A549 (cell line): ENCODE data around the gene GLDC. TPM values are rescaled to one million over a fixed set of nuclear protein-coding genes. Genes with fewer than 3 reads are reported as not detected.

Experiments
- ATAC-seq, 2 experiments: fragments of 200-7000 bp in 1 of 2; fragments of >200 bp in 1 of 2; cut with Nextera tagmentation in 1 of 2; cut with Tn5 transposase in 1 of 2; 3 replicates each; pipeline versions ENCODE4 v1.8.0 to v1.9.1; 2018 to 2020; ENCODE audit warnings: mild to moderate bottlenecking in 1 of 2, moderate library complexity in 1 of 2
- CTCF ChIA-PET: fragments of 300-600 bp; sonication (Branson Sonifier 250); formaldehyde crosslinking; extraction: SDS; loops from one replicate; lab custom pipeline; 2021; ENCODE audit warnings: antibody characterized with exemption, inconsistent platforms; lab: Yijun Ruan, JAX
- POLR2A ChIA-PET: fragments of 350-600 bp; formaldehyde crosslinking; extraction: SDS; loops from one replicate; lab custom pipeline; 2021; ENCODE audit warnings: antibody characterized with exemption, inconsistent platforms; lab: Yijun Ruan, JAX
- DNase-seq, 2 experiments: peaks; one replicate each; pipeline versions ENCODE4 v3.0.0 to v3.0.0-alpha.2; 2011 to 2016; ENCODE audit warnings: low read depth in 1 of 2, low spot score in 1 of 2
- FAIRE-seq: peaks from 2 replicates; lab custom pipeline; 2011; peaks lifted over from hg19 to GRCh38; lab: Jason Lieb, UNC
- H3K27ac ChIP-seq, 2 experiments: fragments of >200 bp; sonication (Bioruptor Twin); formaldehyde crosslinking; 3 replicates each; pipeline ENCODE4 v1.5.1; 2016 to 2017
- H3K4me1 ChIP-seq: fragments of >200 bp; sonication (Bioruptor Twin); formaldehyde crosslinking; 3 replicates; pipeline ENCODE4 v1.6.1; 2016
- H3K4me2 ChIP-seq: fragments of >200 bp; sonication (Bioruptor Twin); formaldehyde crosslinking; 3 replicates; pipeline ENCODE4 v1.6.1; 2016
- H3K4me3 ChIP-seq: fragments of >200 bp; sonication (Bioruptor Twin); formaldehyde crosslinking; 3 replicates; pipeline ENCODE4 v1.5.1; 2016
- H3K9me3 ChIP-seq: fragments of >200 bp; sonication (Bioruptor Twin); formaldehyde crosslinking; 3 replicates; pipeline ENCODE4 v1.6.1; 2016
- CBX2 ChIP-seq: fragments of 200-600 bp; sonication (generic); IDR thresholded peaks from 2 replicates; pipeline ENCODE4 v1.6.1; 2016; ENCODE audit warnings: low read depth, mild to moderate bottlenecking, borderline replicate concordance
- FOSL2 ChIP-seq, 2 experiments: fragments of 450-650 bp in 1 of 2; fragments of >200 bp in 1 of 2; sonication (Bioruptor Twin) in 1 of 2; formaldehyde crosslinking; IDR thresholded peaks; 2 replicates each; pipeline versions ENCODE4 v1.5.0 to v1.6.1; 2016 to 2020; ENCODE audit warnings: mild to moderate bottlenecking in 1 of 2, moderate library complexity in 1 of 2
- FOXS1 ChIP-seq: fragments of 250-450 bp; sonication (Bioruptor Pico); IDR thresholded peaks from 2 replicates; pipeline ENCODE4 v1.5.0; 2020; ENCODE audit warnings: mild to moderate bottlenecking, moderate library complexity
- GATA3 ChIP-seq: IDR thresholded peaks from 2 replicates; pipeline ENCODE4 v1.6.1; 2012; ENCODE audit warnings: borderline replicate concordance
- HDAC2 ChIP-seq: fragments of 200-600 bp; sonication (generic); IDR thresholded peaks from 2 replicates; pipeline ENCODE4 v1.6.1; 2016
- HEYL ChIP-seq: fragments of 250-450 bp; sonication (Bioruptor Pico); IDR thresholded peaks from 2 replicates; pipeline ENCODE4 v1.8.0; 2021; ENCODE audit warnings: mild to moderate bottlenecking, moderate library complexity
- MYC ChIP-seq: IDR thresholded peaks from 2 replicates; pipeline ENCODE4 v1.6.1; 2012; ENCODE audit warnings: mild to moderate bottlenecking, inconsistent platforms, low read length, improper control_type of control experiment, borderline replicate concordance
- NR3C1 ChIP-seq: fragments of >200 bp; sonication (Bioruptor Twin); formaldehyde crosslinking; IDR thresholded peaks from 3 replicates; pipeline ENCODE4 v1.6.1; 2017
- PHF8 ChIP-seq: fragments of 200-600 bp; sonication (generic); IDR thresholded peaks from 2 replicates; pipeline ENCODE4 v1.6.1; 2016; ENCODE audit warnings: low read depth, mild to moderate bottlenecking, antibody characterized with exemption, moderate library complexity, borderline replicate concordance
- RCOR1 ChIP-seq: fragments of 150-350 bp; IDR thresholded peaks from 2 replicates; pipeline ENCODE4 v1.6.1; 2014; ENCODE audit warnings: antibody characterized with exemption, low read length, low read depth
- RFX5 ChIP-seq: fragments of 450-650 bp; IDR thresholded peaks from 2 replicates; pipeline ENCODE4 v1.7.1; 2014; ENCODE audit warnings: antibody characterized with exemption, mild to moderate bottlenecking, moderate library complexity
- SREBF2 ChIP-seq: fragments of 450-650 bp; IDR thresholded peaks from 2 replicates; pipeline ENCODE4 v1.6.1; 2014; ENCODE audit warnings: mild to moderate bottlenecking, moderate library complexity
- TP53 ChIP-seq: fragments of 250-450 bp; sonication (Bioruptor Pico); IDR thresholded peaks from 2 replicates; pipeline ENCODE4 v1.5.0; 2021; ENCODE audit warnings: mild to moderate bottlenecking, moderate library complexity
- ZC3H11A ChIP-seq: fragments of 450-650 bp; IDR thresholded peaks from 2 replicates; pipeline ENCODE4 v1.6.1; 2014; ENCODE audit warnings: antibody characterized with exemption, mild to moderate bottlenecking
- ZFP36 ChIP-seq: fragments of 450-650 bp; IDR thresholded peaks from 2 replicates; pipeline ENCODE4 v1.6.1; 2014; ENCODE audit warnings: borderline replicate concordance; ENCODE audit not compliant: partially characterized antibody
- ZSCAN20 ChIP-seq: fragments of 250-450 bp; sonication (Bioruptor Pico); IDR thresholded peaks from 2 replicates; pipeline ENCODE4 v1.8.0; 2022; ENCODE audit warnings: mild to moderate bottlenecking, moderate library complexity
- WGBS: methylation state at CpG from one replicate; pipeline ENCODE4 v1.1.6; 2017; ENCODE audit errors: missing lambda C conversion rate; 5-methylcytosine and 5-hydroxymethylcytosine counted together
- polyA plus RNA-seq, 4 experiments: library from polyadenylated mRNA; depleted of rRNA in 3 of 4; stranded (reverse); fragments of >200 nt; fragmentation: RNase III in 1 of 4; extraction: RNeasy Plus Mini Kit Qiagen cat#74134 plus additional on column Dnase treatment in 1 of 4; gene quantifications; 2 replicates in 3 of 4; 3 replicates in 1 of 4; pipeline ENCODE4 v1.2.3, GENCODE V29; 2011 to 2017
- TF ChIP-seq, protein P1 (sequence below): fragments of 450-650 bp; IDR thresholded peaks from 2 replicates; pipeline ENCODE4 v1.6.1; 2014; ENCODE audit warnings: antibody characterized with exemption
- TF ChIP-seq, protein P2 (sequence below): fragments of 200-600 bp; sonication (generic); IDR thresholded peaks from 2 replicates; pipeline ENCODE4 v1.6.1; 2016; ENCODE audit warnings: antibody characterized with exemption, mild to moderate bottlenecking, moderate library complexity
- TF ChIP-seq, protein P3 (sequence below): IDR thresholded peaks from 2 replicates; pipeline ENCODE4 v1.6.1; 2012; ENCODE audit warnings: low read depth, borderline replicate concordance
- TF ChIP-seq, protein P4 (sequence below): IDR thresholded peaks from 2 replicates; pipeline ENCODE4 v1.6.1; 2012
- TF ChIP-seq, protein P5 (sequence below): fragments of 250-450 bp; sonication (Bioruptor Pico); IDR thresholded peaks from 2 replicates; pipeline ENCODE4 v1.5.0; 2021; ENCODE audit warnings: mild to moderate bottlenecking, moderate library complexity, borderline replicate concordance

The GLDC gene
- polyA plus RNA-seq, 2 of the 4 experiments (the other 2 are of a cell fraction), result 16.7 to 18.8 TPM

DNA sequence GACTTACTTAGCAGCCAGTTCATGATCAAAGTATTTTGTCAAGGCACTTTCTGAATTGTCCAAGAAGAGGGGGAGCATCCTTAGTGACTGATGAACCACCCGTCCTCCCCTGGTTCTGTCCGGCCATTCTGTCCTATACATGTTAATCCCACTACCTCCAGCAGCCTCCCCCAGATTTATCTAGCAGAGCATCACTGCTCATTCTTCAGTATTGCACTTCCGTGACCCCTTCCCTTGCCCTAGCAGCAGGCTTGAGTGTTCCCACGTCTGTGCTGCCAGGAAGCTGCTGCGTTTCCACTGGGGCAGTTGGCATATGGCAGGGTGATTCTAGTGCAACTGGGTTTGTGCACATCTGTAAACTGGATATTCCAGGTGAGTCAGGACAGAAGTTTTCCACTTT lies 4.5 kb downstream of the GLDC start:
- TF ChIP-seq, protein P1, sequence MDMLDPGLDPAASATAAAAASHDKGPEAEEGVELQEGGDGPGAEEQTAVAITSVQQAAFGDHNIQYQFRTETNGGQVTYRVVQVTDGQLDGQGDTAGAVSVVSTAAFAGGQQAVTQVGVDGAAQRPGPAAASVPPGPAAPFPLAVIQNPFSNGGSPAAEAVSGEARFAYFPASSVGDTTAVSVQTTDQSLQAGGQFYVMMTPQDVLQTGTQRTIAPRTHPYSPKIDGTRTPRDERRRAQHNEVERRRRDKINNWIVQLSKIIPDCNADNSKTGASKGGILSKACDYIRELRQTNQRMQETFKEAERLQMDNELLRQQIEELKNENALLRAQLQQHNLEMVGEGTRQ, result no peak
- TF ChIP-seq ZC3H11A (no peak), HDAC2 (no peak), MYC (no peak), PHF8 (no peak), HEYL (no peak), NR3C1 (no peak), GATA3 (no peak), FOXS1 (CRISPR knock-in tag) (no peak), RFX5 (no peak)
- TF ChIP-seq, protein P2, sequence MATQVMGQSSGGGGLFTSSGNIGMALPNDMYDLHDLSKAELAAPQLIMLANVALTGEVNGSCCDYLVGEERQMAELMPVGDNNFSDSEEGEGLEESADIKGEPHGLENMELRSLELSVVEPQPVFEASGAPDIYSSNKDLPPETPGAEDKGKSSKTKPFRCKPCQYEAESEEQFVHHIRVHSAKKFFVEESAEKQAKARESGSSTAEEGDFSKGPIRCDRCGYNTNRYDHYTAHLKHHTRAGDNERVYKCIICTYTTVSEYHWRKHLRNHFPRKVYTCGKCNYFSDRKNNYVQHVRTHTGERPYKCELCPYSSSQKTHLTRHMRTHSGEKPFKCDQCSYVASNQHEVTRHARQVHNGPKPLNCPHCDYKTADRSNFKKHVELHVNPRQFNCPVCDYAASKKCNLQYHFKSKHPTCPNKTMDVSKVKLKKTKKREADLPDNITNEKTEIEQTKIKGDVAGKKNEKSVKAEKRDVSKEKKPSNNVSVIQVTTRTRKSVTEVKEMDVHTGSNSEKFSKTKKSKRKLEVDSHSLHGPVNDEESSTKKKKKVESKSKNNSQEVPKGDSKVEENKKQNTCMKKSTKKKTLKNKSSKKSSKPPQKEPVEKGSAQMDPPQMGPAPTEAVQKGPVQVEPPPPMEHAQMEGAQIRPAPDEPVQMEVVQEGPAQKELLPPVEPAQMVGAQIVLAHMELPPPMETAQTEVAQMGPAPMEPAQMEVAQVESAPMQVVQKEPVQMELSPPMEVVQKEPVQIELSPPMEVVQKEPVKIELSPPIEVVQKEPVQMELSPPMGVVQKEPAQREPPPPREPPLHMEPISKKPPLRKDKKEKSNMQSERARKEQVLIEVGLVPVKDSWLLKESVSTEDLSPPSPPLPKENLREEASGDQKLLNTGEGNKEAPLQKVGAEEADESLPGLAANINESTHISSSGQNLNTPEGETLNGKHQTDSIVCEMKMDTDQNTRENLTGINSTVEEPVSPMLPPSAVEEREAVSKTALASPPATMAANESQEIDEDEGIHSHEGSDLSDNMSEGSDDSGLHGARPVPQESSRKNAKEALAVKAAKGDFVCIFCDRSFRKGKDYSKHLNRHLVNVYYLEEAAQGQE, result no peak
- TF ChIP-seq, protein P3, sequence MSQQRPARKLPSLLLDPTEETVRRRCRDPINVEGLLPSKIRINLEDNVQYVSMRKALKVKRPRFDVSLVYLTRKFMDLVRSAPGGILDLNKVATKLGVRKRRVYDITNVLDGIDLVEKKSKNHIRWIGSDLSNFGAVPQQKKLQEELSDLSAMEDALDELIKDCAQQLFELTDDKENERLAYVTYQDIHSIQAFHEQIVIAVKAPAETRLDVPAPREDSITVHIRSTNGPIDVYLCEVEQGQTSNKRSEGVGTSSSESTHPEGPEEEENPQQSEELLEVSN, result no peak
- WGBS, result 92% methylated on average over 5 of the region's 5 CpGs
- no peak overlapping the region for H3K4me2 ChIP-seq
- H3K9me3 ChIP-seq, result no peaks in the 10 kb centered on the region
- no peak for ATAC-seq
- no peak overlapping the region for H3K27ac ChIP-seq
- CTCF ChIA-PET, result interaction anchor here (1.0 to 2.0 kb wide), 5 partner anchors 10 to 35 kb away, joined by 3 to 6 read pairs (median 4); no protein-coding TSS in a partner anchor
- FAIRE-seq, result no peak
- H3K4me1 ChIP-seq, result peaks cover 13% of the 10 kb centered on the region; the same call in 1 of the 3 replicates
- no peak for DNase-seq
- no peak overlapping the region for H3K4me3 ChIP-seq
- POLR2A ChIA-PET, result no interaction called here

DNA sequence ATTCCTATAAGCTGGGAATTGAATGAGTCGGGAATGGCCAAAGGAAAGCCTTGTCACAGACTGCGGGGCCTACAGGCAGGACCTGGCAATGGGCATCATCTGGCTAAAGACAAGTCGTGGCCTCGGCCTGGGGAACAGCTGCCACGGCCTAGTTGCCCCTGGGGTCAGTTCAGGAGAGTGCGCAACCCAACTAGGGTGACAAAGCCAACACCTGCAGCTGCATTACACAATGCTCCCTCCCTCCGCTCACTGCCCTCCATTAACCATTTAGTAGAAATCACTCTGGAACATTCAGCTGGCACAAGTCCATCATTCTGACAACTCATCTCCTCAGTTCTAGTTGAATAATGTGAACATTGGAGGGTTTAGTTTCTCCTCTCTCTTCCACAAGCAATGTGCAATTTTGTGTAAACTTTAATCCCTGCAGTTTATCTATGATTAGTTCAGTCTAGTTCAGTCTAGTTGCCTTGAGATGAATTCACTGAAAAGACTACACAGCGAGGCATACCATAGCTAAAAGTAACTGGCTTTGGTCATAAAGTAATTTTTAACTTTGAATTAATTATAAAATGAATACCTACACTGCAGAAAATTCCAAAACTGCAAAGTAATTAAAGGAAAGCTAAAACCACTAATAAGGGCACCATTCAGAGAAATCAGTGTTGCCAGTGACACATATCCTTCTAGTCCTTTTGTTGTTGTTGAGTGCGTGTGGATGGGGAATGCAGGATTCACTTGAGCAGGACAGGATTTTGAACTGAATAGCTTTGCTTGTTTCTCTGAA lies 5.1 kb downstream of the GLDC start:
- H3K4me1 ChIP-seq, result peaks cover 13% of the 10 kb centered on the region; the same call in 1 of the 3 replicates
- CTCF ChIA-PET, result interaction anchor here (1.1 to 1.8 kb wide), 3 partner anchors 9 to 55 kb away, joined by 3 to 6 read pairs (median 3); no protein-coding TSS in a partner anchor

More for the DNA sequence above, 5.1 kb downstream of the GLDC start:
- Histone ChIP-seq H3K4me3 (no peak overlapping the region), H3K9me3 (no peaks in the 10 kb centered on the region), H3K27ac (no peak overlapping the region), H3K4me2 (no peak overlapping the region)
- FAIRE-seq (no peak), ATAC-seq (no peak), DNase-seq (no peak)
- 72% methylated on average over 9 of the region's 9 CpGs for WGBS
- TF ChIP-seq ZFP36, result no peak
- TF ChIP-seq TP53 (CRISPR knock-in tag), result no peak
- TF ChIP-seq FOXS1 (CRISPR knock-in tag), result no peak
- no peak for TF ChIP-seq ZSCAN20 (CRISPR knock-in tag)
- TF ChIP-seq, protein P4, sequence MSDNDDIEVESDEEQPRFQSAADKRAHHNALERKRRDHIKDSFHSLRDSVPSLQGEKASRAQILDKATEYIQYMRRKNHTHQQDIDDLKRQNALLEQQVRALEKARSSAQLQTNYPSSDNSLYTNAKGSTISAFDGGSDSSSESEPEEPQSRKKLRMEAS, result no peak
- TF ChIP-seq FOSL2 (IDR thresholded peaks at IDR 0.05), result no peak
- TF ChIP-seq FOSL2 (CRISPR knock-in tag; IDR thresholded peaks at IDR 0.05), result no peak
- no peak for TF ChIP-seq SREBF2
- TF ChIP-seq RCOR1, result no peak
- TF ChIP-seq CBX2, result no peak
- TF ChIP-seq, protein P5, sequence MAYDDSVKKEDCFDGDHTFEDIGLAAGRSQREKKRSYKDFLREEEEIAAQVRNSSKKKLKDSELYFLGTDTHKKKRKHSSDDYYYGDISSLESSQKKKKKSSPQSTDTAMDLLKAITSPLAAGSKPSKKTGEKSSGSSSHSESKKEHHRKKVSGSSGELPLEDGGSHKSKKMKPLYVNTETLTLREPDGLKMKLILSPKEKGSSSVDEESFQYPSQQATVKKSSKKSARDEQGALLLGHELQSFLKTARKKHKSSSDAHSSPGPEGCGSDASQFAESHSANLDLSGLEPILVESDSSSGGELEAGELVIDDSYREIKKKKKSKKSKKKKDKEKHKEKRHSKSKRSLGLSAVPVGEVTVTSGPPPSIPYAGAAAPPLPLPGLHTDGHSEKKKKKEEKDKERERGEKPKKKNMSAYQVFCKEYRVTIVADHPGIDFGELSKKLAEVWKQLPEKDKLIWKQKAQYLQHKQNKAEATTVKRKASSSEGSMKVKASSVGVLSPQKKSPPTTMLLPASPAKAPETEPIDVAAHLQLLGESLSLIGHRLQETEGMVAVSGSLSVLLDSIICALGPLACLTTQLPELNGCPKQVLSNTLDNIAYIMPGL (CRISPR knock-in tag), result no peak
- POLR2A ChIA-PET, result no interaction called here
